ENCODE results near the gene ANO9.
"Not testable (repeated sequence)": the region's sequence is repeated elsewhere in the genome, so short reads cannot be mapped to it uniquely, and the experiment has no call there.

The ANO9 gene

DNA sequence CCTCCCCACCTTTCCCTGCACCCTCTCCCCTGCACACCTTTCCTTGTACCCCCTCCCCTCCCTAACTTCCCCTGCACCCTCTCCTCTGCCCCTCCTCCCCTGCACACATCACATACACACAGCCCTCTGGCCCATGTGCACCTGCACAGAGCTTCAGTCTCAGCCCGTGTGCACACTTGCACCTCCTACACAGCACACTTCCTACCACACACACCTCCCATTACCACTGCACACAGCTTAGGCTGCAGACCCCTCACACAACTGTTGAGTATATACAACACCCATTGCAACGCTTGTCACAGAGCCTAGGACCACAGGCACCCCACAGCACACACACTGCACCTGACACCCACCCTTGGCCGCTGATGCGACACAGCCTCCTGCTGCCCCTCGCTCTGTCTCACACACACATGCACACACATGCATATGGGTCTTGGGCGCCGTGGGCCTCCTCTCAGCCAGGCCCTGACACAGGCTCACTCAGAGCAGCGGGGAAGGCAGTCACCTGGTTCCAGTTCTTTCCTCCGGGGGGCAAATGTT, 27.4 kb downstream of the ANO9 start:
- H3K36me3 ChIP-seq: no peaks in the 10 kb centered on the region
- no peak overlapping the region for H3K27ac ChIP-seq
- H3K27me3 ChIP-seq (ENCODE audit: insufficient read depth, low read depth, severe bottlenecking): peaks cover 33% of the 10 kb centered on the region
- no peaks in the 10 kb centered on the region for H3K9me3 ChIP-seq (ENCODE audit: severe bottlenecking)
- TF ChIP-seq, protein P1, sequence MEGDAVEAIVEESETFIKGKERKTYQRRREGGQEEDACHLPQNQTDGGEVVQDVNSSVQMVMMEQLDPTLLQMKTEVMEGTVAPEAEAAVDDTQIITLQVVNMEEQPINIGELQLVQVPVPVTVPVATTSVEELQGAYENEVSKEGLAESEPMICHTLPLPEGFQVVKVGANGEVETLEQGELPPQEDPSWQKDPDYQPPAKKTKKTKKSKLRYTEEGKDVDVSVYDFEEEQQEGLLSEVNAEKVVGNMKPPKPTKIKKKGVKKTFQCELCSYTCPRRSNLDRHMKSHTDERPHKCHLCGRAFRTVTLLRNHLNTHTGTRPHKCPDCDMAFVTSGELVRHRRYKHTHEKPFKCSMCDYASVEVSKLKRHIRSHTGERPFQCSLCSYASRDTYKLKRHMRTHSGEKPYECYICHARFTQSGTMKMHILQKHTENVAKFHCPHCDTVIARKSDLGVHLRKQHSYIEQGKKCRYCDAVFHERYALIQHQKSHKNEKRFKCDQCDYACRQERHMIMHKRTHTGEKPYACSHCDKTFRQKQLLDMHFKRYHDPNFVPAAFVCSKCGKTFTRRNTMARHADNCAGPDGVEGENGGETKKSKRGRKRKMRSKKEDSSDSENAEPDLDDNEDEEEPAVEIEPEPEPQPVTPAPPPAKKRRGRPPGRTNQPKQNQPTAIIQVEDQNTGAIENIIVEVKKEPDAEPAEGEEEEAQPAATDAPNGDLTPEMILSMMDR (IDR thresholded peaks at IDR 0.05; ENCODE audit: low read depth, low read length): no peak
- no peak for DNase-seq
- H3K4me3 ChIP-seq (ENCODE audit: low read depth, low read length): no peak overlapping the region

DNA sequence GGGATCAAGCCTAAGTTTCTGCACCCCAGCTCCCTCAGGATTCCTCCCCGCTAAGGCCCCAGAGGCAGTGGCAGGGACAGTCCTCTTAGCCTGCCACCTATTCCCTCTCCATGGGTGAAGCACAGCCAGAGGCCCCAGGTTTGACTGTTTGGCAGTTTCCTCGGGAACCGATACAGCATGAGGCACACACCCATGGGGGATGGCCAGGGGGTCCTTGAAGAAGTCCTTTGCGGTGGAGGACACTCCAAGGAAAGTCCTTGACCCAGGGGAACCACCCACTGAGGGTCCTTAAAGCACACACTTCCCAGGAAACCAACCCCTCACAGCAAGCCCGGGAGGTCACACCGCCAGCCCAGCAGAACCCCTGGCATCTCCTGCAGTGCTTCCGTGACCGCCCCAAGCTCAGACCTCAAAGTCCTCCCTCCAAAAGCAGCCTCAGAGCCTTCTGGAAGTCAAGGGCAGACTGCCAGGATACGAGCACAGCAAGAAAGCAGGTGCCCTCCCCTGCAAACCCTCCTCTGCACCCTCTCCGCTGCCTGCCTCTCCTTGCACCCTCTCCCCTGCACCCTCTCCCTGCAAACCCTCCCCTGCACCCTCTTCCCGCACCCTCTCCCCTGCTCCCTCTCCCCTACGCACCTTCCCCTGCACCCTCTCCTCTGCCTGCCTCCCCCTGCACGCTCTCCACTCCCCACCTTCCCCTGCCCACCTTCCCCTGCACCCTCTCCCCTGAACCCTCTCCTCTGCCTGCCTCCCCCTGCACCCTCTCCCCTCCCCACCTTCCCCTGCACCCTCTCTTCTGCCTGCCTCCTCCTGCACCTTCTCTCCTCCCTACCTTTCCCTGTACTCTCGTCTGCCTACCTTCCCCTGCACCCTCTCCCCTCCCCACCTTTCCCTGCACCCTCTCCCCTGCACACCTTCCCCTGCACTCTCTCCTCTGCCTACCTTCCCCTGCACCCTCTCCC, 28.4 kb downstream of the ANO9 start:
- Histone ChIP-seq H3K27me3 (ENCODE audit: insufficient read depth, low read depth, severe bottlenecking) (peaks cover 31% of the 10 kb centered on the region), H3K27ac (no peak overlapping the region), H3K9me3 (ENCODE audit: severe bottlenecking) (no peaks in the 10 kb centered on the region), H3K4me3 (ENCODE audit: low read depth, low read length) (no peak overlapping the region), H3K36me3 (no peaks in the 10 kb centered on the region)
- TF ChIP-seq, protein P1 (IDR thresholded peaks at IDR 0.05; ENCODE audit: low read depth, low read length): no peak
- DNase-seq: no peak

DNA sequence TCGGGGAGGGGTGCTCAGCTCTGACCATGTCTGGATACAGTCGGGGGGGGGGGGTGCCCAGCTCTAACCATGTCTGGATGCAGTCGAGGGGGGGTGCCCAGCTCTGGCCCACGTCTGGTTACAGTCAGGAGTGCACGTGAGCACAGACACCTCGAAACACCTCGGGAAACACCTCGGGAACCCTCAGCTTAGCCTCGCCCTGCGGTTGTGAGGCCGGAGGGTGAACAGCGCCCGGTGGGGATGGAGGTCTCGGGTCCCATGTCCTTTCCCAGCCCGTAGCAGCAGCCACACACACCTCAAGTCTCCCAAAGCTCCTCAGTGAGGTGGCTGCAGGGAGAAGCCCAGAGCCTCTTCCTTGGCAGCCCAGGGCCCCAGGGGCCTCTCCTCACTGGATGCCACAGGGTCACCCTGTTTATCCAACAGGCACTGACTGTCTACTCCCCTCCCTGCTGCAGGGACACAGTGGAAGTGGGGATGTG, 29.1 kb downstream of the ANO9 start:
- no peak overlapping the region for H3K27ac ChIP-seq
- no peak for DNase-seq
- no peak overlapping the region for H3K4me3 ChIP-seq (ENCODE audit: low read depth, low read length)
- H3K9me3 ChIP-seq (ENCODE audit: severe bottlenecking): peaks cover 3% of the 10 kb centered on the region
- peaks cover 24% of the 10 kb centered on the region for H3K27me3 ChIP-seq (ENCODE audit: insufficient read depth, low read depth, severe bottlenecking)
- no peaks in the 10 kb centered on the region for H3K36me3 ChIP-seq
- TF ChIP-seq, protein P1 (IDR thresholded peaks at IDR 0.05; ENCODE audit: low read depth, low read length): no peak

DNA sequence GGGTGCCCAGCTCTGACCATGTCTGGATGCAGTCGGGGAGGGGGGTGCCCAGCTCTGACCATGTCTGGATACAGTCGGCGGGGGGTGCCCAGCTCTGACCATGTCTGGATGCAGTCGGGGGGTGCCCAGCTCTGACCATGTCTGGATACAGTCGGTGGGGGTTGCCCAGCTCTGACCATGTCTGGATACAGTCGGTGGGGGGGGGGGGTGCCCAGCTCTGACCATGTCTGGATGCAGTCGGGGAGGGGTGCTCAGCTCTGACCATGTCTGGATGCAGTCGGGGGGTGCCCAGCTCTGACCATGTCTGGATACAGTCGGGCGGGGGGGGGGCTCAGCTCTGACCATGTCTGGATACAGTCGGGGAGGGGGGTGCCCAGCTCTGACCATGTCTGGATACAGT, 30.3 kb downstream of the ANO9 start:
- H3K27me3 ChIP-seq (ENCODE audit: insufficient read depth, low read depth, severe bottlenecking): peaks cover 12% of the 10 kb centered on the region
- H3K36me3 ChIP-seq; DNase-seq; H3K9me3 ChIP-seq (ENCODE audit: severe bottlenecking); H3K27ac ChIP-seq; H3K4me3 ChIP-seq (ENCODE audit: low read depth, low read length): not testable (repeated sequence)

DNA sequence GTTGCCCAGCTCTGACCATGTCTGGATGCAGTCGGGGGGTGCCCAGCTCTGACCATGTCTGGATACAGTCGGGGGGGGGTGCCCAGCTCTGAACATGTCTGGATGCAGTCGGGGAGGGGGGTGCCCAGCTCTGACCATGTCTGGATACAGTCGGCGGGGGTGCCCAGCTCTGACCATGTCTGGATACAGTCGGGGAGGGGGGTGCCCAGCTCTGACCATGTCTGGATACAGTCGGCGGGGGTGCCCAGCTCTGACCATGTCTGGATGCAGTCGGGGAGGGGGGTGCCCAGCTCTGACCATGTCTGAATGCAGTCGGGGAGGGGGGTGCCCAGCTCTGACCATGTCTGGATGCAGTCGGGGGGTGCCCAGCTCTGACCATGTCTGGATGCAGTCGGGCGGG, 31.1 kb downstream of the ANO9 start:
- DNase-seq; H3K4me3 ChIP-seq (ENCODE audit: low read depth, low read length); H3K9me3 ChIP-seq (ENCODE audit: severe bottlenecking); H3K27ac ChIP-seq; H3K27me3 ChIP-seq (ENCODE audit: insufficient read depth, low read depth, severe bottlenecking); H3K36me3 ChIP-seq: not testable (repeated sequence)

DNA sequence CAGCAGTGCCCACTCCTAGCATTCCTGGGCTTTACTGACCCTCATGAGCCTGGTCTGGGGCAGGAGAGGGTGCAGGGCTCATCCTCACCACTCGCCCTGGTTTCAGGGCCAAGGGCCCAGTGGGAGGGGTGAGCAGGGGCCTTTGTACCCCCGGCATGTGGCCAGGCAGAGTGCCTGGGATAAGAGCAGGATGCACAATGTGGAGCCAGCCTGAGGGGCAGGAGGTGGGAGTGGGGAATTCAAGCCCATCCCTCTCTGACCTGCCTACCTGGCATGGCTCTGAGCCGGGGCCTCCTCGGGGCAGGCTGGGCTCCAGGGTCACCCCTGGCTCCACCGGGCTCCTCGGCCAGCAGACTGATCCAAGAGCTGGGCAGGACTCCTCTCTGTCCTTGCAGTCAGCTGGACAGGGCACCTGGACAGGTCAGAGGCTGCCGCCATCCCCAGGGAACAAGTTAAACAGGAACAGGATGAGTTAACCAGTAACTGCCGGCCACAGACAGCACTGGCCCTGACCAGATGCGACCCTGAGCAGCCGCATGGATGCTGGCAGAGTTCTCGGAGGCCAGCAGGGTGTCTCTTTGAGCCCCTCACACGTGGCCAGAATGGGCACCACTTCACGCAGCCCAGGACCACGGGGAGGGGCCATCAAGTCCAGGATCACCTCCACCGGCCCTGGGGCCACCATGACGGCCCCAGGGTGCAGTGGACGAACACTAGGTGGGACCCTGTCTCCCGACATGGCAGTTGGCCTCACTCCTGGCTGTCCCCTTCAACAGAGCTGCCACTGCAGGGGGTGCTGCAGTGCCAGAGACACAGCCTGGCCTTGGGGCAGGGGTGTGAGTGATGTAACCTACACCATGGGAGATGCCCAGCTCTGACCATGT, 32.0 kb downstream of the ANO9 start:
- no peaks in the 10 kb centered on the region for H3K36me3 ChIP-seq
- H3K4me3 ChIP-seq (ENCODE audit: low read depth, low read length): no peak overlapping the region
- peaks cover 2% of the 10 kb centered on the region for H3K27me3 ChIP-seq (ENCODE audit: insufficient read depth, low read depth, severe bottlenecking)
- DNase-seq: no peak
- TF ChIP-seq, protein P1 (IDR thresholded peaks at IDR 0.05; ENCODE audit: low read depth, low read length): no peak; the same call in 1 of the 2 replicates
- no peak overlapping the region for H3K27ac ChIP-seq
- peaks cover 5% of the 10 kb centered on the region for H3K9me3 ChIP-seq (ENCODE audit: severe bottlenecking)
